ENCODE measurements around the gene PIK3CB. TPM values are rescaled to one million over a fixed set of nuclear protein-coding genes. Genes with fewer than 3 reads are reported as not detected.

The PIK3CB gene
- total RNA-seq, 4 donors from 2014 or later: 60.2 to 90.0 (median 78.5) TPM

DNA sequence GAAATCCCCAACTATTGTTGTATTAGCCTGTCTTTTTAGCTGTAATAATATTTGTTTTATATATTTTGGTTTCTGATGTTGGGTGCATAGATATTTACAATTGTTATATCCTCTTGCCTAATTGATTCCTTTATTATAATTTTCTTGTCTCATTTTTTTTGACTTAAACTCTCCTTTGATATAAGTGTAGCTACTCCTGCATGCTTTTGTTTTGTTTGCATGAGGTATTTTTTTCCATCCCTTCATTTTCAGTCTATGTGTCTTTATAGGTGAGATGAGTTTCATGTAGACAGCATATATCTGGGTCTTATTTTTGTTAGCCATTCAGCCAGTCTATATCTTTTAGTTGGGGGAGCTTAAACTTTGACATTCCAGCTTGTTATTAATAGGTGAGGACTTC is 188.7 kb downstream of the PIK3CB start:
- TF ChIP-seq, protein P1, sequence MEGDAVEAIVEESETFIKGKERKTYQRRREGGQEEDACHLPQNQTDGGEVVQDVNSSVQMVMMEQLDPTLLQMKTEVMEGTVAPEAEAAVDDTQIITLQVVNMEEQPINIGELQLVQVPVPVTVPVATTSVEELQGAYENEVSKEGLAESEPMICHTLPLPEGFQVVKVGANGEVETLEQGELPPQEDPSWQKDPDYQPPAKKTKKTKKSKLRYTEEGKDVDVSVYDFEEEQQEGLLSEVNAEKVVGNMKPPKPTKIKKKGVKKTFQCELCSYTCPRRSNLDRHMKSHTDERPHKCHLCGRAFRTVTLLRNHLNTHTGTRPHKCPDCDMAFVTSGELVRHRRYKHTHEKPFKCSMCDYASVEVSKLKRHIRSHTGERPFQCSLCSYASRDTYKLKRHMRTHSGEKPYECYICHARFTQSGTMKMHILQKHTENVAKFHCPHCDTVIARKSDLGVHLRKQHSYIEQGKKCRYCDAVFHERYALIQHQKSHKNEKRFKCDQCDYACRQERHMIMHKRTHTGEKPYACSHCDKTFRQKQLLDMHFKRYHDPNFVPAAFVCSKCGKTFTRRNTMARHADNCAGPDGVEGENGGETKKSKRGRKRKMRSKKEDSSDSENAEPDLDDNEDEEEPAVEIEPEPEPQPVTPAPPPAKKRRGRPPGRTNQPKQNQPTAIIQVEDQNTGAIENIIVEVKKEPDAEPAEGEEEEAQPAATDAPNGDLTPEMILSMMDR (IDR thresholded peaks at IDR 0.05): no peak
- TF ChIP-seq POLR2A (IDR thresholded peaks at IDR 0.05): no peak
- Histone ChIP-seq H3K27me3 (no peaks in the 10 kb centered on the region), H3K9me3 (no peaks in the 10 kb centered on the region), H3K4me1 (no peaks in the 10 kb centered on the region), H3K4me3 (replicated peaks in 1 of 3) (no peak overlapping the region), H3K27ac (no peak overlapping the region), H3K36me3 (peaks cover 14 to 18% of the 10 kb centered on the region in 2 donors)
- intact Hi-C loops (cut with DNase I): no loop called here
- no peak for DNase-seq

DNA sequence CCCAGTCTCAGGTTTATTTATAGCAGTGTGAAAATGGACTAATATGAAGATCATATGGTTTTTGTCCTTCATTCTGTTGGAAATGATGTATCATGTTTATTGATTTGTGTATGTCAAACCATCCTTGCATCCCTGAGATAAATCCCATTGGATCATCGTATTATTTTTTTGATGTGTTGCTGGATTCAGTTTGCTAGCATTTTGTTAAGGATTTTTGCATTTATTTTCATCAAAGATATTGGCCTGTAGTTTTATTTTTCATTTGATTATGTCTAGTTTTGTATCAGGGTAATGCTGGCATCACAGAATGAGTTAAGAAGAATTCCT is 191.8 kb downstream of the PIK3CB start:
- WGBS, 2 donors: 98 to 100% methylated on average over 1 of the region's 1 CpG
- Histone ChIP-seq H3K27ac (no peak overlapping the region), H3K4me3 (replicated peaks in 1 of 3) (no peak overlapping the region), H3K9me3 (no peaks in the 10 kb centered on the region), H3K27me3 (no peaks in the 10 kb centered on the region), H3K4me1 (no peaks in the 10 kb centered on the region), H3K36me3 (no peaks in the 10 kb centered on the region)
- no peak for DNase-seq
- intact Hi-C loops (cut with DNase I): no loop called here
- TF ChIP-seq, protein P1 (IDR thresholded peaks at IDR 0.05): no peak
- no peak for TF ChIP-seq POLR2A (IDR thresholded peaks at IDR 0.05)

DNA sequence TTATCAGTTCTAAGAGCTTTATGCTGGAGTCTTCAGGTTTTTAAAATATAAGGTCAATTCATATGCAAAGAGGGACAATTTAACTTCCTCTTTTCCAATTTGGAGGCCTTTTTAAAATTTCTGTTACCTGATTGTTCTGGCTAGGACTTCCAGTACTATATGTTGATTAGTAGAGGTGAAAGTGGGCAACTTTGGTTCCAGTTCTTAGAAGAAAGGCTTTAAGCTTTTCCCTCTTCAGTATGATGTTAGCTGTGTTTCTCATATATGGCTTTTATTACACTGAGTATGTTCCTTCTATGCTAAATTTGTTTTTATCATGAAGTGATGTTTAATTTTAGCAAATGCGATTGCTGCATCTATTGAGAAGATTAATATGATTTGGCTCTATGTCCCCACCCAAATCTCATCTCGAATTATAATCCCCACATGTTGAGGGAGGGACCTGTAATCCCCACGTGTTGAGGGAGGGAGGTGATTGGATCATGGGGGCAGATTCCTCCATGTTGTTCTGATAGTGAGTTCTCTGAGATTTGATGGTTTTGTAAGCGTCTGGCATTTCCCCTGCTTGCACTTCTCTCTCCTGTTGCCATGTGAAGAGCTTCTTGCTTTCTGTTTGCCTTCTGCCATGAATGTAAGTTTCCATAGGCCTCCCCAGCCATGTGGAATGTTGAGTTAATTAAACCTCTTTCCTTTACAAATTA is 192.4 kb downstream of the PIK3CB start:
- DNase-seq: no peak
- intact Hi-C loops (cut with DNase I): no loop called here
- no peaks in the 10 kb centered on the region for H3K9me3 ChIP-seq

DNA sequence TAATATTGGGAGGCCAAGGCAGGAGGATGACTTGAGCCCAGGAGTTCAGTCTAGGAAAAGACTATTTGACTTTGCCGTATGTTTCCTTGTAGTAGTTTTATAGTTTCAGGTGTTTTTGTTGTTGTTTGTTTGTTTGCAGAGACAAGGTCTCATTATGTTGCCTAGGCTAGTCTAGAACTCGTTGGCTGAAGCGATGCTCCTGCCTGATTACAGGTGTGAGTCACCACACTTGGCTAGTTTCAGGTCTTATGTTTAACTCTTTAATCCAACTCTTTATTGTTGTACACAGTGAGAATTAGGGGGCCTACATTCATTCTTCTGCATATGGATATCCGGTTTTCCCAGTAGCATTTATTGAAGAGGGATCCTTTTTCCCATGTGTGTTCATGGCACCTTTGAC is 194.2 kb downstream of the PIK3CB start:
- TF ChIP-seq, protein P1 (IDR thresholded peaks at IDR 0.05): no peak
- no peak for TF ChIP-seq POLR2A (IDR thresholded peaks at IDR 0.05)
- no peak overlapping the region for H3K4me3 ChIP-seq (replicated peaks in 1 of 3)
- H3K36me3 ChIP-seq: no peaks in the 10 kb centered on the region
- no peaks in the 10 kb centered on the region for H3K9me3 ChIP-seq
- peaks cover 2 to 4% of the 10 kb centered on the region in 2 donors for H3K4me1 ChIP-seq
- no peaks in the 10 kb centered on the region for H3K27me3 ChIP-seq
- H3K27ac ChIP-seq: no peak overlapping the region
- 87 to 93% methylated on average over 4 of the region's 4 CpGs for WGBS, 2 donors
- intact Hi-C loops (cut with DNase I): no loop called here
- DNase-seq: no peak

More for the DNA sequence above, 192.4 kb downstream of the PIK3CB start:
- no peak for TF ChIP-seq POLR2A (IDR thresholded peaks at IDR 0.05)
- TF ChIP-seq, protein P1 (IDR thresholded peaks at IDR 0.05): no peak
- WGBS, 2 donors: 78 to 82% methylated on average over 4 of the region's 4 CpGs
- H3K4me3 ChIP-seq (replicated peaks in 1 of 3): no peak overlapping the region
- H3K36me3 ChIP-seq: no peaks in the 10 kb centered on the region
- H3K27ac ChIP-seq: no peak overlapping the region
- no peaks in the 10 kb centered on the region for H3K4me1 ChIP-seq
- no peaks in the 10 kb centered on the region for H3K27me3 ChIP-seq

DNA sequence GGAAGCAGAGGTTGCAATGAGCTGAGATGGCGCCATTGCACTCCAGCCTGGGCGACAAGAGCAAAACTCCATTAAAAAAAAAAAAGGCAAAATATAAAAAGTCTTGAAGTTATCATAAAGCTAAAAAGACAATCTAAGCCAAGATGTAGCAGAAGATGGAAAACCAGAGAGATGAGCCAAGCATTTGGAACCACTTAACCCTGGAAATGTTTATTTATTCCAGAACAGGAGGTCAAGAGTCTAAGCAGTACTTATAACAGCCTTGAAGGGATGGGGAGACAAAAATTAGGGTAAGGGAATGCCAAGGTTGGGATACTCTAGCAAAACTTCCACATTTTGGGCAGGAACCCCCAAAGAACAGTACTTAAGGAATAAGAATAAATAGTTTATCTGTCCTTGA is 196.1 kb downstream of the PIK3CB start:
- no peak for TF ChIP-seq POLR2A (IDR thresholded peaks at IDR 0.05)
- TF ChIP-seq, protein P1 (IDR thresholded peaks at IDR 0.05): no peak
- Histone ChIP-seq H3K4me3 (replicated peaks in 1 of 3) (no peak overlapping the region), H3K9me3 (no peaks in the 10 kb centered on the region), H3K27me3 (no peaks in the 10 kb centered on the region), H3K36me3 (no peaks in the 10 kb centered on the region), H3K4me1 (peaks cover 3 to 4% of the 10 kb centered on the region in 2 donors), H3K27ac (no peak overlapping the region)
- intact Hi-C loops (cut with DNase I): no loop called here
- WGBS, 2 donors: 92 to 95% methylated on average over 2 of the region's 2 CpGs
- no peak for DNase-seq

Data from thyroid gland (tissue), 4 donors.